ENCODE data around the gene ARHGAP6. TPM values are rescaled to one million over a fixed set of nuclear protein-coding genes. Genes with fewer than 3 reads are reported as not detected.
"Not testable (repeated sequence)": the region's sequence is repeated elsewhere in the genome, so short reads cannot be mapped to it uniquely, and the experiment has no call there.

The ARHGAP6 gene
- polyA plus RNA-seq, 2 of the 4 experiments (the other 2 are of a cell fraction), result 0.04 TPM; not detected in 1

GRCh38 chrX:11125060-11125459, 540.7 kb downstream of the ARHGAP6 start:
- Histone ChIP-seq H3K4me3 (no peak overlapping the region), H3K27ac (no peak overlapping the region), H3K4me1 (no peaks in the 10 kb centered on the region), H3K4me2 (no peak overlapping the region), H3K9me3 (no peaks in the 10 kb centered on the region)
- ChIA-PET CTCF (interaction anchor here (1.5 kb wide), 1 partner anchor 935 kb away, joined by 4 read pairs; no protein-coding TSS in a partner anchor), POLR2A (no interaction called here)
- WGBS (ENCODE audit: missing lambda C conversion rate), result 94% methylated on average over 5 of the region's 5 CpGs
- TF ChIP-seq CBX2 (IDR thresholded peaks at IDR 0.05; ENCODE audit: borderline replicate concordance, low read depth) (no peak), RNF2 (IDR thresholded peaks at IDR 0.05; ENCODE audit: borderline replicate concordance, low read depth) (no peak), MAFK (IDR thresholded peaks at IDR 0.05; ENCODE audit: partially characterized antibody) (no peak), HOXB13 (CRISPR knock-in tag; IDR thresholded peaks at IDR 0.05; ENCODE audit: low read depth) (no peak), MAX (IDR thresholded peaks at IDR 0.05) (no peak), CHD4 (IDR thresholded peaks at IDR 0.05; ENCODE audit: borderline replicate concordance) (no peak), TFCP2L1 (CRISPR knock-in tag; IDR thresholded peaks at IDR 0.05) (no peak), SREBF2 (IDR thresholded peaks at IDR 0.05) (no peak), TP53 (CRISPR knock-in tag; IDR thresholded peaks at IDR 0.05) (no peak), HOXA7 (CRISPR knock-in tag; IDR thresholded peaks at IDR 0.05) (no peak), ZNF302 (CRISPR knock-in tag; IDR thresholded peaks at IDR 0.05) (no peak), HEYL (CRISPR knock-in tag; IDR thresholded peaks at IDR 0.05) (no peak), KDM1A (IDR thresholded peaks at IDR 0.05; ENCODE audit: low read depth) (no peak), POLR2AphosphoS2 (conservative IDR thresholded peaks at IDR 0.05; ENCODE audit: low read length) (no peak), KDM5A (IDR thresholded peaks at IDR 0.05) (no peak), NFE2L2 (conservative IDR thresholded peaks at IDR 0.05; ENCODE audit: low read length) (no peak)
- TF ChIP-seq, protein P1, sequence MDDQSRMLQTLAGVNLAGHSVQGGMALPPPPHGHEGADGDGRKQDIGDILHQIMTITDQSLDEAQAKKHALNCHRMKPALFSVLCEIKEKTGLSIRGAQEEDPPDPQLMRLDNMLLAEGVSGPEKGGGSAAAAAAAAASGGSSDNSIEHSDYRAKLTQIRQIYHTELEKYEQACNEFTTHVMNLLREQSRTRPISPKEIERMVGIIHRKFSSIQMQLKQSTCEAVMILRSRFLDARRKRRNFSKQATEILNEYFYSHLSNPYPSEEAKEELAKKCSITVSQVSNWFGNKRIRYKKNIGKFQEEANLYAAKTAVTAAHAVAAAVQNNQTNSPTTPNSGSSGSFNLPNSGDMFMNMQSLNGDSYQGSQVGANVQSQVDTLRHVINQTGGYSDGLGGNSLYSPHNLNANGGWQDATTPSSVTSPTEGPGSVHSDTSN (IDR thresholded peaks at IDR 0.05), result no peak
- TF ChIP-seq, protein P2, sequence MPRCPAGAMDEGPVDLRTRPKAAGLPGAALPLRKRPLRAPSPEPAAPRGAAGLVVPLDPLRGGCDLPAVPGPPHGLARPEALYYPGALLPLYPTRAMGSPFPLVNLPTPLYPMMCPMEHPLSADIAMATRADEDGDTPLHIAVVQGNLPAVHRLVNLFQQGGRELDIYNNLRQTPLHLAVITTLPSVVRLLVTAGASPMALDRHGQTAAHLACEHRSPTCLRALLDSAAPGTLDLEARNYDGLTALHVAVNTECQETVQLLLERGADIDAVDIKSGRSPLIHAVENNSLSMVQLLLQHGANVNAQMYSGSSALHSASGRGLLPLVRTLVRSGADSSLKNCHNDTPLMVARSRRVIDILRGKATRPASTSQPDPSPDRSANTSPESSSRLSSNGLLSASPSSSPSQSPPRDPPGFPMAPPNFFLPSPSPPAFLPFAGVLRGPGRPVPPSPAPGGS (IDR thresholded peaks at IDR 0.05), result no peak
- ATAC-seq, result no peak
- FAIRE-seq, result no peak
- DNase-seq (ENCODE audit: low read depth in 1 of 2, low spot score in 1 of 2), result no peak

- no peak overlapping the region for H3K4me2 ChIP-seq
- FAIRE-seq (no peak), DNase-seq (ENCODE audit: low read depth in 1 of 2, low spot score in 1 of 2) (no peak), ATAC-seq (no peak)
- H3K4me3 ChIP-seq, result no peak overlapping the region
- WGBS (ENCODE audit: missing lambda C conversion rate), result 77% methylated on average over 2 of the region's 2 CpGs
- CTCF ChIA-PET, result no interaction called here
- H3K9me3 ChIP-seq, result no peaks in the 10 kb centered on the region
- POLR2A ChIA-PET, result no interaction called here
- H3K27ac ChIP-seq, result no peak overlapping the region
- TF ChIP-seq SMC3 (IDR thresholded peaks at IDR 0.05) (no peak), NR3C1 (IDR thresholded peaks at IDR 0.05) (no peak), EHF (CRISPR knock-in tag; IDR thresholded peaks at IDR 0.05) (no peak), CHD4 (IDR thresholded peaks at IDR 0.05; ENCODE audit: borderline replicate concordance) (no peak), HOXB5 (CRISPR knock-in tag; IDR thresholded peaks at IDR 0.05) (no peak), FOSL2 (IDR thresholded peaks at IDR 0.05) (no peak), FOSL2 (CRISPR knock-in tag; IDR thresholded peaks at IDR 0.05) (no peak), RAD21 (conservative IDR thresholded peaks at IDR 0.05 in 1 of 2, IDR thresholded peaks at IDR 0.05 in 1 of 2) (no peak), BHLHE40 (IDR thresholded peaks at IDR 0.05; ENCODE audit: low read depth, low read length) (no peak), PHF8 (IDR thresholded peaks at IDR 0.05; ENCODE audit: borderline replicate concordance, low read depth) (no peak)
- TF ChIP-seq, protein P3, sequence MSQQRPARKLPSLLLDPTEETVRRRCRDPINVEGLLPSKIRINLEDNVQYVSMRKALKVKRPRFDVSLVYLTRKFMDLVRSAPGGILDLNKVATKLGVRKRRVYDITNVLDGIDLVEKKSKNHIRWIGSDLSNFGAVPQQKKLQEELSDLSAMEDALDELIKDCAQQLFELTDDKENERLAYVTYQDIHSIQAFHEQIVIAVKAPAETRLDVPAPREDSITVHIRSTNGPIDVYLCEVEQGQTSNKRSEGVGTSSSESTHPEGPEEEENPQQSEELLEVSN (IDR thresholded peaks at IDR 0.05; ENCODE audit: borderline replicate concordance, low read depth), result no peak
- no peaks in the 10 kb centered on the region for H3K4me1 ChIP-seq
These were observed 541.6 kb downstream of the ARHGAP6 start for GRCh38 chrX:11124112-11124511.

GRCh38 chrX:11123087-11123486, 542.6 kb downstream of the ARHGAP6 start:
- WGBS (ENCODE audit: missing lambda C conversion rate), result over 99% methylated on average over 3 of the region's 6 CpGs
- H3K27ac ChIP-seq; ATAC-seq; FAIRE-seq; POLR2A ChIA-PET; H3K4me2 ChIP-seq; DNase-seq (ENCODE audit: low read depth in 1 of 2, low spot score in 1 of 2); H3K4me1 ChIP-seq; H3K9me3 ChIP-seq; CTCF ChIA-PET; H3K4me3 ChIP-seq: not testable (repeated sequence)

All from A549 (cell line).